HG03520 (cell line): ENCODE results near the gene MYO7A.

Source experiments
- ATAC-seq: cut with Tn5 transposase; IDR thresholded peaks from one replicate; pipeline ENCODE4 v1.9.1; 2021; ENCODE audit warnings: mild to moderate bottlenecking, moderate library complexity; ENCODE audit not compliant: unreplicated experiment

Gene MYO7A

DNA sequence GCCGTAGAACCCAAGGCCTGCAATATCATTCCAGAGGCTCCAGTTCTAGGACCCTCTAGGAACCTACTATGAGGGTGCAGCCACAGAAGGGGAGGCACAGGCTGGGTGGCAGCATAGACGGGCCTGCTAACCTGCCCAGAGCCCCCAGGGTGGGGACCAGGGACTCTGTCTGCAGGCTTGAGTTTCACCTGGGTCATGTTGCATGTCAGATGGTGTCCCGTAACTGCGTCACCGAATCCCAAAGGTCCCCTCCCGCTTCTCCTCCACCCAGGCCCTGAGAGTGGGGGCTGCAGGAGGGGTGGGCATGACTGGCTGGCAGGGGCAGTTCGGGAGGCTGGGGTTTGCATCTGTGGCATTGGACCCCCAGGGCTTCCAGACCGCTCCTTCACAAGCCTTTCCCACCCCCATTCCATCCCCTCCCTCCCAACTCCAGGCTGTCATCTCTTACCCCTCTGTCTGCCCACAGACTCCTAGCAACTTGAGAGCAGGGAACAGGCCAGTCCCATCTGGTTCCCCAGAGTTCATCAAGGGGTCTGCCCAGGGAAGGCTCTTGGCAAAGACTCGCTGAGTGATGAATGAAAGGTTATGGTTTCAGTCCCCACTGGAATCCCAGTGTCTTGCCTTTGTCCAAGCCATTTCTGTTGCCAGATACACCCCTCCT, 16.3 kb downstream of the MYO7A start:
- ATAC-seq, result no peak

DNA sequence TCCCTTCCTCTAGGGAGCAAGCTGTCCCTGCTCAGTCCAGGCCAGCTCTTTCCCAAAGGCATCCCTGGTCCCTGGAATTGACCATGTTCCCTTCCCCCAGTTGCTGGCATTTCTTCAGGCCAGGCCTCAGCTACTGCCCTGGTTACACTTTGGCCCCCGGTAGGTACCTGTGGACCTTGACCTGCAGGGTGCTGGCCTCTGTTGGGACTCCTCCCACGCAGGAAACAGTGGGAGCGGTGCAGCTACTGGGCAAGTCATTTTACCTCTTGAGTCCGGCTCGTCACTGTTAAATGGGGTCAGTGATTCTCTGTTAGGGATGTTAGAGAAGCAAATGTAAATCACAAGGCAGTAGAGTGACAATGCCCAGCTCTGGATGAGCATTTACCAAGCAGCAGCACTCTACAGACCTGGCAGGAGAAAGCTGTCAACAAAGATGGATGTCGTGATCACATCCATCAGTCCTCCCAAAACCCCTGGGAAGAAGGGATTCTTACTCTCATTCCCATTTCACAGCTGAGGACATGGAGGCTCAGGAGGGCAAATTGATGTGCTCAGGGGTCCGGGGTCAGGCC, 16.9 kb downstream of the MYO7A start:
- no peak for ATAC-seq

DNA sequence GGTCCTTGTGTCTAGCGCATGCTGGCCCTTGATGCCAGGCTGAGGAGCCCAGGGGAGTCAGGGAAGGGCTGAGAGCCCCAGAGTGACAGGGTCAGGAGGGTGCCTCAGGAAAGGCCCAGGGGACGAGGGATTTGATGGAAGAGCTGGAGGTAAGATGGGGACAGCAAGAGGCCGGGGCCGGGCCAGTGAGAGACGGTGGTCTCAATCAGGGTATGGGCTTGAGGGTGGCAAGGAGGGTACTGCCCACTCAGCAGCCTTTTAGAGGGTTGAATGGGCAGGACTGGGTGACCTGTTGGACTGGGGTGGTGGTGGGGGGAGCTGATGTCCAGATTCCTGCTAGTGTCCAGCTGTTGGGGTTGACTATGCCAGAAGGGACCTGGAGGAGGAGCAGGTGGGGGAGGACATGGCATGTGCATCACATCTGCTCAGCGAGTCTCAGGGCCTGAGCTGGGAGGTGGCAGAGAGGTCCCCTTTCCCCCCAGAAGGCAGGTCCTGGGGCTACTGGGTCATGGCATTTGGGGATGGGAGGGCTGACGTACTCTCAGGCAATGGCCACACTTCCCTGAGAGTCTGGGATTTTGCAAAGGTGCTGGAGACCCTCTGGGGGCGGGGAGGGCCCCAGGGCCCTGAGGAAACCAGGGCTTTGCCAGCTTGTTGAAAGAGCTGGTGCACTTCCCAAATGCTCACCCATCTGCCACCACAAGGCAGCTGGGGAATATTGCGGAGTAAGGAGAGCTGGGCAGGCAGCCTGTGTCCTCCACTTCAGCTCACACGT, 18.4 kb downstream of the MYO7A start:
- ATAC-seq, result no peak

DNA sequence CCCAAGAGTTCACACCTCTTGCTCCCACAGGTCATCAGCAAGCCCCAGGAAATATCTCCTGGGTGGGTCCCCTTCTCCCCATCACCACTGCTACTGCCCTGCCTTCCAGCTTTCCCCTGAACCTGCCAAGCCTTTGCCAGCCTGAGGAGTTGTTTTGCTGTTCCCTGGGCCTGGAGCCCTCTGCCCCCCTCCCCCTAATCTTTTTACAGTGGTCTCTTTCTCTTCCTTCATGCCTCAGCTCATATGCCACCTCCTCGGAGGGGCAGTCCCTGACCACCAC, 18.9 kb downstream of the MYO7A start:
- no peak for ATAC-seq

DNA sequence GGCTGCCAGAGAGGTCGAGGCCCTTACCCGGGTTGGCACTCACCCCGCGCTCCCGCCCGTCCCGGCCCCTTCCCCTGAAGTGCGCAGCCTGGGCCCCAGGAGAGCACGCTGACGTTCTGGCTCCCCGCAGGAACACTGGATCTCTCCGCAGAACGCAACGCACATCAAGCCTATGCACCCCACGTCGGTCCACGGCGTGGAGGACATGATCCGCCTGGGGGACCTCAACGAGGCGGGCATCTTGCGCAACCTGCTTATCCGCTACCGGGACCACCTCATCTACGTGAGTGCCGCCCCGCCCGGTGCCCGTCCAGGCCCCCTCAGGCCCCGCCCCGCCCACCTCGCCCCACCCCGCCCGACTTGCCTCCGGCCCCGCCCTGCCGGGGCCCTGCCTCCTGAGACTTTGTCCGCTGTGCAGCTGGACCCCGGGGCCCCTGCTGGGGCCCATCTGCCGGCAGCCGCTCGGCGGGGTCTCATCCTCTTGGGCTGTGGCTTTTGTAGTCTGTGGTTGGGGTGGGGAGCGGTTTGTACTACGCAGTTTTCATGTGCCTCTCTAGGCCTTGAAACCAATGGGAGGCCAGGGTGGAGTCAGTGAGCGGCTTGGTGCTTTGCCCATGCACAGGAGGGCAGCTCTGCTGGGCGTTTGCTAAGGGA, 19.7 kb downstream of the MYO7A start:
- ATAC-seq, result no peak

DNA sequence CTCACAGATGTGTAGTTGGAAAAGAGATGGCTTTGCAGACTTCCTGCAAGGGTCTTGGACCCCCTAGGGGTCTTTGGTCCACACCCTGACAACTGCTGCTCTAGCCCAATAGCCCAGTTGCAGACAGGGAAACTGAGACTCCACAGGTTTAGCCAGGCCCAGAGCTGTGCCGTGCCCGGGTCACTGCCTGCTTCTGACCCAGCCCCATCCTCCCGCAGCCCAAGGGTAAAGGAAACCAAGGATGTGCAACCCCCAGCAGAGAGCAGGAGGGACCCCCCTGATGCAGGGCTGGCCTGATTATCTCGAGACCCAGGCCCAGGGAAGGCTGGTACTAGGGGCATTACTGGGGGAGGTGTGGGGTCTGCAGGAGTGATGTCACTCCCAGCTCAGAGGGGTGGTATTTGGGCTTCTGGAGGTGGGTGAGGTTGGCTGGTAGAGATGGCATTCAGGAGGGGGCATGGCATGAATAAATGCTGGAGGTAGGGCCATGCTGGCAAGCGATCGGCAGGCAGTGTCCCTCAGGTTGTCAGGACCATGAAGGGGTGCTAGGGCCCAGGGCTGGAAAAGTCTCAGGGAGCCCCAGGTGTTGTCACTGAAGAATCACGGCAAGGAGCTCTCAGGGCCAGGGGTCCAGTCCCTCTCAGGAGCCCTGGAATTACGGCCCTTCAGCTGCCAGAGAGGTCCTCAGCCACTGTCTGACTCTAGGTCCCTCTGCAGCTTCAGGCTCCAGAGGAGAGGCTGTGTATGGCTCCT, 21.1 kb downstream of the MYO7A start:
- no peak for ATAC-seq

DNA sequence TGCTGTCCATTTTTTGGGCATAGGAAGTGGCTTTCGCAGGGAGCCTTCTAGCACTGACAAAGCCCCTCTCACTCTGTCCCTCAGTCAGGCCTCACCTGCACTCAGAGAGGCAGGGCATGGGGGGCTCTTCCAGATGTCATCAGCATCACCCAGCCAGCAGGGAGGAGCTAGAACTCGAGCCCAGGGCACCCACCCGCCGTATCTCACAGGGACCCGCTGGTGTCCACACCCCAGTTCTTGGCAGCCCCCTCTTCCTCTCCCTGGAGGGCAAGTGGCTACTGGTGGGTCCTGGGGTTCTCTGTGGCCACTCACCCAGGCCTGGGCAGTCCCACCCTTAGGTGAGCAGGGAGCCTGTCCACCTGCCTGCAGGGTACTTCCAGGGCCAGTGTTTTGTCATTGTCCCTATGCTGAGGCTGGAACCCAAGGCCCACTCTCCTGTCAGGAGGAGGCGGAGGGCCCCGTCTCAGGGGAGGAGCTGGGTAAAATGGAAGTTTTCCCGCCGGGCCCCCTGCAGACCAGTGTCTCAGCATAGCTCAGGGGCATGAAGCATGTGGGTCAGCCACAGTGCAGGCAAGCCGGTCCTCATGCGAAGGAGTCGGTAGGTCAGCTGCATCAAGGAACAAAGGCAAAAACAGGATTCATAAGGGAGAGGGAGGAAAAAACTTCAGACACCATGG, 21.8 kb downstream of the MYO7A start:
- ATAC-seq, result no peak

DNA sequence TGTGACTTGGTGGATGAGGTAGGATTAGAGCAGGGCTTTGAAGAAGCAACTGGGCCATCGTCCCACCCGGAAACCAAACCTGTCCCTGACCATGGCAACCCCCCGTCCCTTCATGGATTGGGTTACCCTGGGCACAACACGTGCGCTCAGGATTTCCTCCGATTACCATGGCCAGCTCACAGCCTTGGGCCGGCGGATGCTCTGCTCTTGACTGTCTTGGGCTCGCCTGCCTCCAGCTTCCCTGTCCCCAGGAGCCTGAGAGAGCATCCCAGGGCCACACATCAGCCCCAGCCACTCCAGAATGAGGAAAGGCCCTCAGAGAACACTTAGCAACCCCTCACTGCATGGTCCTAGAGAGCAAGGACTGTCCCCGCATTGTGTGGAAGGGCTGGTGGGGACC, 22.8 kb downstream of the MYO7A start:
- no peak for ATAC-seq

DNA sequence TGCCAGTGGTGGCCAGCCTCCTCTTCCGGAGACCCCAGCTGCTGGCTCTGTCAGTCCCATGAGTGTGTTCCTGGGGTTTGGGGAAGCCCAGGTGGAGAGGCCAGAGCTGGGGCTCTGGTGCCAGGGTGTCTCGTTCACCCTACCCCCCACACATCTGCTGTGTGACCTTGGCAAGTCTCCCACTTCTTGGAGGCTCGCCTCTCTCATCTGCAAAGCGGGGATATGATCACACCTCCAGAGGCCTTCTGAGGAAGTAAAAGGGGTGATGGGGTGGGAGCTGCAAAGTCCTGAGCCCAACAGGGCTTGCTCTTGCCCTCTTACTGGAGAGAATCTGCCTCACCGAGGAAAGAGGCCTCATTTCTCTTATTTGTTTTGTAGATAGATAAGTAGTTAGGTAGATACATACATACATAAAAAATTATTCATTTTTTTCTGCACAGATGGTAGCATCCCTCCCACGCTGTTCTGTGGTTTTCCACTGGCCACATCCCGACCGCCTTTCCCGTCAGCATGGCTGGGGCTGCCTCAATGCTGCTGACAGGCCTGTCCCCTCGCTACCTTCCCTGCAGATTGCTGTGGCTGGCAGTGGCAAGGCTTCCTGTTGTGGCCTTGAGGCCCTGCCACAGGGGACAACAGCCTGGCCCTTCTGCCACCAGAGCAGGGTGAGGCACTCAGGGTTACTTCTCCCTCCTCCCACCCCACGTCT, 23.9 kb downstream of the MYO7A start:
- ATAC-seq, result no peak

DNA sequence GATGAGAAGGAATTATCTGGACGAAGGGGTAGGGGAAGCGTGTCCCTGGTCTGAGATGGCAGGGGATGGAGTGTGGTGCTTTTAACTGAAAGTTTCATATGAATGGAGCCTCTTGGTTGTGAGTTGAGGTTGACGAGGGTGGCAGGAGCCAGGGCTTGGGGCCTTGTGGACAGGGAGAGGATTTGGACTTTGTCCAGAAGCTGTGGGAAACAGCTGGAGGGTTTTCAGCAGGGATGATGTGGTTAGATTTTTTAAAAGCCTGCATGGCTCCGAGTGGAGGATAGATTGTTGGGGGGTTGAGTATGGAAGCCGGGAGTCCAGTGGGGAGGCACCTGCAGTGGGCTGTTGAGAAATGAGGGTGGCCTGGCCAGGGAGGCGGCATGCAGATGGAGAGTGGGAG, 24.8 kb downstream of the MYO7A start:
- no peak for ATAC-seq

DNA sequence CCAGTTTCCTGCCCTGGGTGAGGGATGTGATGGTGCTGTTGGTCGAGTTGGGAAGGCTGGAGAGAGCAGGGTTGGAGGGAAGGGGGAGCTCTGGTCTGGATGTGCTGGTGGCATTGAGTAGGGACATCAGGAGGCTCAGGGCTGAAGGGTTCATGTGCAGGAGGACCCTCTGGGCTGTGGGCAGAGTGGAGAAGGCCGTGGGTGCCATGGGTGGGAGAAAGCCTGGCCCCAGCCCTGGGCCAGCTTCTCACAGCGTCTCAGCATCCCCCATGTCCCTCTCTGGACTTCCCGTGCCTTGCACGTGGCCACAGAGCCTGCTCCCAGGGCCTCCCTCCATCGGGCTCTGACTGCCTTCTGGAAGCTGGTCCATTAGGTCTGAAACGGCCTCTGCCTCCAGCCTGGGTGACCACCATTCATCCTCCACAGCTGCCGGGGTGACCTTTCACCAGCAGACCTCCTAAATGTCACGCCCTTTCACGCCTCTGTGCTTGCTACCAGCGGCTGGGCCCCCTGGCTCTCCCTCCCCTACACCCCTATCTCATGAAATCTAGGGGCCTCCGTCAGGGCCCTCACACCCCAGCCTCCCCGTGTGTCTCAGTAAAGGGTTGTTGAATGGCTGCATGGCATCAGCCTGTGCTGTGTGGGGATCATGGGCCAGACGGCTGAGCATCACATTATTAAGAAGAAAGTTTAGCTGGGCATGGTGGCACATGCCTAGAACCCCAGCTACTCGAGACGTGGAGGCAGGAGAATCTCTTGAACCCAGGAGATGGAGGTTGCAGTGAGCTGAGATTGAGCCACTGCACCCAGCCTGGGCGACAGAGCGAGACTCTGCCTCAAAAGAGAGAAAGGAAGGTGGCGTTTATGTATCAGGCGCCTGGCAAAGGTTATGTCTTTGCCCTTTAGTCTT, 25.5 kb downstream of the MYO7A start:
- no peak for ATAC-seq

DNA sequence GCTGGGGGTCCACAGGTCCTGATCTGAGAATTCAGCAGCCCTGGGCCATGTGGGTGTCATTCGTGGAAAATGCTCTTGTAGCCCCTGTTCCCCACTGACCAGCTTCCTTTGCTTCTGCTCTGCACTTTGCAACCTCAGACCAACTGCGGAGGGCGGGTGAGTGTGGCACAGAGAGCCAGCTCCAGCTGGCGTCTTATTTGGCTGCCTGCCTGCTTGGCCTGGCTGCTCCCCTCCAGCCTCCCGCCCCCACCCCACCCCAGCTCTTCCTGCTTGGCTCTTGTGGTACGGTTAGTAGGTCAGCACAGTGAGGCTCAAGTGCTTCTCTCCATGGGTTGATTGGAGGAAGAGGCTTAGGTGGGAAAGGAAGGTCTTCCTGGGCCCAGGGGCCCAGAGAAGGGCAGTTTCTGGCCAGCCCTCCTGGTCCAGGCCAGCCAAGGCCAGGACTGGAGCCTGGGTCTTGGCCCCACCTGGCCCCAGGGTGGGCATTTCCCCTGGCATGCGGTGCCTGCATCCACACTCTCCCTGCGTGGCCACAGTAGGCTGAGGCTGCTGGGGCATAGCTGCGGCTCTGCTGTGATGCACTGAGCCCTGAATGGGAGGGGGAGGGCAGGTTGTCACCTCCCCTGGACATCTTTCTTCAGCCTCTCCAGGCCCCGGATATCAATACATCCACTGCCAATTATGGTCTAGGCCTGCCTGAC, 26.5 kb downstream of the MYO7A start:
- ATAC-seq, result no peak

DNA sequence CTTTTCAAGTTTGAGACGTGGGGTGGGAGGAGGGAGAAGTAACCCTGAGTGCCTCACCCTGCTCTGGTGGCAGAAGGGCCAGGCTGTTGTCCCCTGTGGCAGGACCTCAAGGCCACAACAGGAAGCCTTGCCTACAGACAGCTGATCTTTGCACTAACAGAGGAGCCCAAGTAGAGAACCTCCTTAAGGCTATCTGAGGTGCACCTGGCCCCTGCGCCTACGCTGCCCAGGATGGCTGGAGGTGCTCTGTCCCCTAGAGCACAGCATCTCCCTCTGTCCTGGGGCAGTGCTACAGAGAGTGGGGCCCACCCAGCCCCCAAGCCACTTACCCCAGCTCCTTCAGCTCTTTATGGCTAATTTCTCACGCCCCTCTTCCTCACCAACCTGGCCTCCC, 27.0 kb downstream of the MYO7A start:
- no peak for ATAC-seq

DNA sequence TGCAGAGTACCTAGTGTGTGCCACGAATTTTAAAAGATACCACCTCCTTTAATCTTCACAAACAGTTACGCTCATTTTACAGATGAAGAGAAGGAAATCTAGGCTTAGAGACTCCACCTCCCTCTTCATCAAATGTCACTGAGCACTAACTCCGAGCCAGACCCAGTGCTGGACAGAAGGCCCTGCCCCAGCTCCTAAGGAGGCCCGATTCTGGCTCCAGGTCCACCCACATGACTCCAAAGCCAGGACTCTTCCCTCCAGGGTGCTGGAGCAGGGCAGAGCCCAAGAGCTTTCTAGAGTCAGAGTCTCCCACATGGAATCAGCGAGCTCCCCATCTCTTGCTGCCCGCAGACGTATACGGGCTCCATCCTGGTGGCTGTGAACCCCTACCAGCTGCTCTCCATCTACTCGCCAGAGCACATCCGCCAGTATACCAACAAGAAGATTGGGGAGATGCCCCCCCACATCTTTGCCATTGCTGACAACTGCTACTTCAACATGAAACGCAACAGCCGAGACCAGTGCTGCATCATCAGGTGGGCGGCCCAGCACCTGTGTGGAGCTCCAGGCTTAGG, 27.6 kb downstream of the MYO7A start:
- ATAC-seq, result no peak

DNA sequence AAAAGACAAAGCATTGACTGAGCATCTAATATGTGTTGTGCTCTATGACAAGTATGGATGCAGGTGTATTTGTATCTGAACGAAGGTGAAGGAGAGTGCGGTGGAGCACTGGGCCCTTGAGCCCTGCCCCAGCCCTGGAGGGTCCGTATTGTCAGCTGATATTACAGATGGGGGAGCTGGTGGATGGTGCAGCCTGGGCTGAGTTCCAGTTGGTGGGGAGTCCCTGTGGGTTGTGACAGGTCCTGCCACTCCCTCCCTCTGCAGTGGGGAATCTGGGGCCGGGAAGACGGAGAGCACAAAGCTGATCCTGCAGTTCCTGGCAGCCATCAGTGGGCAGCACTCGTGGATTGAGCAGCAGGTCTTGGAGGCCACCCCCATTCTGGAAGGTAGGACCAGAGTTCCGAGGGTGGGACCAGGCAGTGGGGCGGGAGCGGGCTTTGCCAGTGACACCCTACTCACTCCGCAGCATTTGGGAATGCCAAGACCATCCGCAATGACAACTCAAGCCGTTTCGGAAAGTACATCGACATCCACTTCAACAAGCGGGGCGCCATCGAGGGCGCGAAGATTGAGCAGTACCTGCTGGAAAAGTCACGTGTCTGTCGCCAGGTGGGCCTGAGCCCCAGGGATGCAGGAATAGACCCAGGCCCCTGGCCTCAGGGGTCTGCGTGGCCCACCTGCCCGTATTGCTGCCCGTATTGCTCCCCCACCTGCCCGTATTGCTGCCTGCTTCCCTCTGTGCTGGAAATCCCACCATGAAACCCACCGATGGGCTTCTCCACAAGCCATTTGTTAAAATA, 28.6 kb downstream of the MYO7A start:
- ATAC-seq, result no peak

DNA sequence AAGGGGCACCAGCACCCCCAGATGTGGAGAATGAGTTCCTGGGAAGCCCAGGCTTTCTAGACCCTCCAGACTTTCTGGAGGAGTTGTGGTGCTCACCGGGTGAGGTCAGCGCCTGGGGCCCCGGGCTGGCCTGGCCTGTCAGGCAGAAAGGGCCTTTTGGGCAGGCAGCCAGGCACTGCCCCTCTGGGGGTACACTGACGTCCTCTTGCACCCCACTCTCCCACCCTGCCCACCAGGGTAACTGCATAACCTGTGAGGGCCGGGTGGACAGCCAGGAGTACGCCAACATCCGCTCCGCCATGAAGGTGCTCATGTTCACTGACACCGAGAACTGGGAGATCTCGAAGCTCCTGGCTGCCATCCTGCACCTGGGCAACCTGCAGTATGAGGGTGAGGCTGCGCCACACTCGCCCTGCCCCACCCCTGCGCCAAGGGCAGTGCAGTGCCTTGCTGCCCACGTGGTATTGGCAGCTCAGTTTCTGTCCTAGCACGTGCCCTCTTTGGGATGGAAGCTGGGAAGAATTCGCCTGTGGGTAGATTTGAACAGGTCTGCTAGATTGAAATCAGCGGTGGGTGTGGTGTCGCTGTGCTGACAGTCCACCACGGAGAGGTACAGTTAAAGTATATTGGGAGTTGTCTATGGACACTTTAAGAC, 30.1 kb downstream of the MYO7A start:
- ATAC-seq, result no peak
